Measurements from ENCODE around the gene TIE1.

The TIE1 gene

DNA sequence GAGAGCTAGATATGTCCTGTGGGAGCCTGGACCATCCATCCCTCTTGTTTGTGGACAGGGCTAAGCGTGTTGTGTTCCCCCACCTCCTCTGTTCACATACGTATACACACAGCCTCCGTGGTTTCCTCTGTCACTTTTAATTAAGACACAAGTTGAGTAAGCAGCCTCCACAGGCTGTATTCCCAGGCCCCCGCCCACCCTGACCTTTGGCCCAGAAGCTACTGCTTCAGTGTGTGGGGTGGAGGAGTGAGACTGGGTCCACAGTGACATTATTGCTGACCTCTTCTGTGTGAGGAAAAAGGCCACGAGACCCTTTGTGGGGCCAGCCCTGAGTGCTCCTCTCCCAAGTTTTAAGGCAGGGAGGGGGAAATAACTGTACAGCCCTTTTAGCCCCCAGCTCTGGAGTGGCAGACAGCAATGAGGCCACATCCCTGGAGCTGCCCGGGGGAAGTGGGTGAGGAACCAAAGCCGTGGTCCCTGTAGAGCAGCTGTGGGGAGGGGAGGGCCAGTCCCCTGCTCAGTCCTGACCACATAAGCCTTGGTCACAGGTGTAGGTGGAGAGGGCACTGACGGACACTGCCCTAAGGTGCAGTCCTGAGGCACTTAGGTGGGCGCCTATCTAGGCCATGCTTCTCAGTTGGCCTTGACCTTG, 62.6 kb downstream of the TIE1 start:
- H3K4me2 ChIP-seq (ENCODE audit: low read length), result no peak overlapping the region
- no peaks in the 10 kb centered on the region for H4K20me1 ChIP-seq (ENCODE audit: insufficient read depth, low read length)
- H3K79me2 ChIP-seq (ENCODE audit: low read length), result peaks cover 60% of the 10 kb centered on the region
- peaks cover 17% of the 10 kb centered on the region for H3K4me1 ChIP-seq (ENCODE audit: low read length)
- no peak overlapping the region for H3K9ac ChIP-seq (ENCODE audit: low read length)
- no peak overlapping the region for H3K27ac ChIP-seq (ENCODE audit: low read length)
- no peaks in the 10 kb centered on the region for H3K9me3 ChIP-seq (ENCODE audit: insufficient read depth, low read length)
- no peaks in the 10 kb centered on the region for H3K27me3 ChIP-seq (ENCODE audit: low read depth, low read length)
- H3K4me3 ChIP-seq (ENCODE audit: low read length), result no peak overlapping the region
- H3K36me3 ChIP-seq (replicated peaks; ENCODE audit: low read depth, low read length), result peaks cover 36% of the 10 kb centered on the region
- TF ChIP-seq EZH2phosphoT487 (IDR thresholded peaks at IDR 0.05; ENCODE audit: low read depth), result no peak
- no peak for TF ChIP-seq CTCF (IDR thresholded peaks at IDR 0.05; ENCODE audit: low read depth, low read length)
- no peak overlapping the region for H2AFZ ChIP-seq (ENCODE audit: low read depth, low read length)

- Histone ChIP-seq H3K4me3 (ENCODE audit: low read length) (no peak overlapping the region), H3K27ac (ENCODE audit: low read length) (no peak overlapping the region), H3K27me3 (ENCODE audit: low read depth, low read length) (no peaks in the 10 kb centered on the region), H3K4me2 (ENCODE audit: low read length) (no peak overlapping the region), H2AFZ (ENCODE audit: low read depth, low read length) (no peak overlapping the region), H3K4me1 (ENCODE audit: low read length) (peaks cover 22% of the 10 kb centered on the region), H3K9me3 (ENCODE audit: insufficient read depth, low read length) (no peaks in the 10 kb centered on the region), H3K79me2 (ENCODE audit: low read length) (peaks cover 64% of the 10 kb centered on the region), H4K20me1 (ENCODE audit: insufficient read depth, low read length) (no peaks in the 10 kb centered on the region), H3K9ac (ENCODE audit: low read length) (no peak overlapping the region), H3K36me3 (replicated peaks; ENCODE audit: low read depth, low read length) (peaks cover 36% of the 10 kb centered on the region)
- TF ChIP-seq CTCF (IDR thresholded peaks at IDR 0.05; ENCODE audit: low read depth, low read length) (no peak), EZH2phosphoT487 (IDR thresholded peaks at IDR 0.05; ENCODE audit: low read depth) (no peak)
Observed at GRCh38 chr1:43363935-43364525, 63.2 kb downstream of the TIE1 start.

DNA sequence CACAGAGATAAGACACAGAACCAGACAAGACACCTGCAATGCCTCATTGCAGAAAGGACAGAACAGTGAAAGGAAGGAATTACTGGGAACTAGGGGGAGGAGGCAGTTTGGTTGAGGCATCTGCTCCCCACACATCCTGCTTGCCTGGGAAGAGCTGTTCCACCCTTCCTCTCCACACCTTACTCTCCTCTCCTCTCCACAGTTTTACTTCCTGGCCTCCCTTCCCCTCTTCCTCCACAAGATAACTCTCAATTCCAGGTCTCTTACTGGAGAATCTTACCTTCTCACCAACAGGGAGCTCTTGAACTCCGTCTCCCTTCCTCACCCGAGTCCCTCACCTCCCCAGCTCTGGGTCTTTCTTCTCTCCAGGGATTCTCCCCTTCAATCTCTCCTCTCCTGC, 64.9 kb downstream of the TIE1 start:
- H3K79me2 ChIP-seq (ENCODE audit: low read length), result peaks cover 48% of the 10 kb centered on the region
- H3K36me3 ChIP-seq (replicated peaks; ENCODE audit: low read depth, low read length), result peaks cover 29% of the 10 kb centered on the region
- H2AFZ ChIP-seq (ENCODE audit: low read depth, low read length), result no peak overlapping the region
- peaks cover 11% of the 10 kb centered on the region for H3K4me1 ChIP-seq (ENCODE audit: low read length)
- H4K20me1 ChIP-seq (ENCODE audit: insufficient read depth, low read length), result no peaks in the 10 kb centered on the region
- H3K4me3 ChIP-seq (ENCODE audit: low read length), result peak overlapping the region; percentile 100
- H3K9ac ChIP-seq (ENCODE audit: low read length), result peak overlapping the region; percentile 100; the same call in 1 of the 2 replicates
- H3K27me3 ChIP-seq (ENCODE audit: low read depth, low read length), result no peaks in the 10 kb centered on the region
- no peak overlapping the region for H3K27ac ChIP-seq (ENCODE audit: low read length)
- no peaks in the 10 kb centered on the region for H3K9me3 ChIP-seq (ENCODE audit: insufficient read depth, low read length)
- H3K4me2 ChIP-seq (ENCODE audit: low read length), result peak overlapping the region; percentile 91
- TF ChIP-seq EZH2phosphoT487 (IDR thresholded peaks at IDR 0.05; ENCODE audit: low read depth) (no peak), CTCF (IDR thresholded peaks at IDR 0.05; ENCODE audit: low read depth, low read length) (no peak)

DNA sequence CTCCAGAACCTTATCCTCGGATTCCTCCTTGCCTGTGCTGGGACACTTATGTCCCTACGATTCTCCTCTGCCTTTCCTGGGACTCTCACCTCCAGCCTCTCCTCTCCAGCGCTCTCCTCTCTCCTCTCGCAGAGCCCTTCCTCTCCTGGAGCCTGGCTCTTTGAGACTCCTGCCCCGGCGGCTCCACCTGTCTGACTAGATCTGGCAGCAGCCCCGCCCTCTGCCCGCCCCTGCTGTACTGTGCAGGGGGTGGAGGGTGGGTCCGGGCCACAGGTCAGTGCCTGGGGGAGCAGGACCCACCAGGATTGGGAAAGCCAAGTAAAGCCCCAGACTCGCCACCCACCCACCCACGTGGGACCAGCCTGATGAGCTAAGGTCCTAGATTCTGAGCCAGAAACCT, 65.4 kb downstream of the TIE1 start:
- Histone ChIP-seq H3K4me2 (ENCODE audit: low read length) (peak overlapping the region; percentile 91), H4K20me1 (ENCODE audit: insufficient read depth, low read length) (no peaks in the 10 kb centered on the region), H3K79me2 (ENCODE audit: low read length) (peaks cover 43% of the 10 kb centered on the region), H3K4me3 (ENCODE audit: low read length) (peak overlapping the region; percentile 100), H2AFZ (ENCODE audit: low read depth, low read length) (no peak overlapping the region), H3K27ac (ENCODE audit: low read length) (0 out of 2 replicates have a peak overlapping the region, but pooled peaks have one; percentile 86), H3K9ac (ENCODE audit: low read length) (peak overlapping the region; percentile 100), H3K36me3 (replicated peaks; ENCODE audit: low read depth, low read length) (peaks cover 24% of the 10 kb centered on the region), H3K4me1 (ENCODE audit: low read length) (peaks cover 10% of the 10 kb centered on the region), H3K9me3 (ENCODE audit: insufficient read depth, low read length) (no peaks in the 10 kb centered on the region), H3K27me3 (ENCODE audit: low read depth, low read length) (no peaks in the 10 kb centered on the region)
- TF ChIP-seq CTCF (IDR thresholded peaks at IDR 0.05; ENCODE audit: low read depth, low read length), result no peak
- no peak for TF ChIP-seq EZH2phosphoT487 (IDR thresholded peaks at IDR 0.05; ENCODE audit: low read depth)

All from OCI-LY3 (cell line).